OCI-LY7 (cell line): ENCODE data around the gene DYNLT2B.

Source experiments
- EZH2phosphoT487 ChIP-seq: fragments of 200-600 bp; sonication (generic); IDR thresholded peaks from 2 replicates; pipeline ENCODE4 v1.6.1; 2018; ENCODE audit warnings: low read depth, borderline replicate concordance, mild to moderate bottlenecking, mixed run types, antibody characterized with exemption, low read length, moderate library complexity, mixed read lengths
- TF ChIP-seq, protein P1 (sequence below): fragments of 200-600 bp; sonication (generic); conservative IDR thresholded peaks from 2 replicates; pipeline ENCODE4 v1.5.1; 2014; ENCODE audit warnings: mild to moderate bottlenecking, antibody characterized with exemption, low read length, moderate library complexity, mixed read lengths

DNA sequence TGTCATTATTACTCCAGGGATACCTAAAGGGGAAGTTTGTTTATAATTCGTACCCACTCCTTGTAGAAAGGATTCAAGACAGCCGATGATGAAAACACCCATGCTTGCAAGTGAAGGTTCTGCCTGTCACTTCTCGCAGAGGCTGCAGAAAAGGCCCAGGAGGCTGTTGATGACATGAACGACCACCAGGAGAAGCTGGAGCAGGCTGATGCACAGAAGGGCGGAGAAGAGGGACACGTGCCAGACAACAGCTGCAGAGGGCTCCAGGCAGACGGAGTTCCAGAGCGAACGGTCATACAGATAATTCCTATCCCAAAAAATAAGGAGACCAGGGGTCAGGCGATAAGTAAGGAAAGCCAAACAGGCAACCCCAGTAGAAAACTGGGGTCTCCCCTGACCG, 5.7 kb upstream of the DYNLT2B start:
- TF ChIP-seq, protein P1, sequence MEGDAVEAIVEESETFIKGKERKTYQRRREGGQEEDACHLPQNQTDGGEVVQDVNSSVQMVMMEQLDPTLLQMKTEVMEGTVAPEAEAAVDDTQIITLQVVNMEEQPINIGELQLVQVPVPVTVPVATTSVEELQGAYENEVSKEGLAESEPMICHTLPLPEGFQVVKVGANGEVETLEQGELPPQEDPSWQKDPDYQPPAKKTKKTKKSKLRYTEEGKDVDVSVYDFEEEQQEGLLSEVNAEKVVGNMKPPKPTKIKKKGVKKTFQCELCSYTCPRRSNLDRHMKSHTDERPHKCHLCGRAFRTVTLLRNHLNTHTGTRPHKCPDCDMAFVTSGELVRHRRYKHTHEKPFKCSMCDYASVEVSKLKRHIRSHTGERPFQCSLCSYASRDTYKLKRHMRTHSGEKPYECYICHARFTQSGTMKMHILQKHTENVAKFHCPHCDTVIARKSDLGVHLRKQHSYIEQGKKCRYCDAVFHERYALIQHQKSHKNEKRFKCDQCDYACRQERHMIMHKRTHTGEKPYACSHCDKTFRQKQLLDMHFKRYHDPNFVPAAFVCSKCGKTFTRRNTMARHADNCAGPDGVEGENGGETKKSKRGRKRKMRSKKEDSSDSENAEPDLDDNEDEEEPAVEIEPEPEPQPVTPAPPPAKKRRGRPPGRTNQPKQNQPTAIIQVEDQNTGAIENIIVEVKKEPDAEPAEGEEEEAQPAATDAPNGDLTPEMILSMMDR, result no peak
- TF ChIP-seq EZH2phosphoT487, result no peak
